ENCODE data around the gene ZBTB3.

Gene ZBTB3

DNA sequence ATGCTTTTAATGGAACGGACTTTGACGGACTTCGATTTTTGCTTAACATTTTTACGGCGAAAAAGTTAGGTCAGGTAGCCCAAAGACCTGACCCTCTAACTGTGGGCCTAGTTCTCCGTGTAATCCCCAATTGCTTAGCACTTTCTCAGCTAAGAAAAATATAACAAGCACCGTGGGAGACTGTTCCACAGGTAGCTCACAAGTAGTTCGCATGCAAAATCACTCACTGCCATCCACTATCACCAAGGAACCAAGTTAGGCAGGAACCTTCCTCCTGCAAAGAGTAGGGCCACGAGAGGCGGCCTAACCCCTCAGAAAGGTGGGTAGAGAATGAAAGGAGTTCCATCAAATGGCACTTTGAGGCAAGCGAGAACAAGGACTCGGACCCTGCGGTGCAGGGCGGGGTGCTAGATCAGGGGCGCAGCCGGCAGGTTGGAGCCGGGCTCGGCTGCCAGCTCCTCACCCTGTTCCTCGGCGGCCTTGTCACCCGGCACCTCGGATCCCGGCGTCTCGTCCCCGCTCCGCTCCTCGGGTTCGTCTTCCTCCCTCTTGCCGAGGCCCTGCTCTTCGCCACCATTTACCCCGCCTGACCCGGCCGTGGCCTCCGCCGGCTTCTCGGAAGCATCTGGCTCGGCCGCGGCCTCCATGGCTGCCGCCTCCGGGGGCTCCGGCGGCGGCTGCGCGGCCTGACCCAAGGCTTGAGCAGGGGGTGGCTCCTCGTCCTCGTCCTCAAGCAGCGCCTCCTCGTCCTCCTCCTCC, 27.6 kb downstream of the ZBTB3 start:
- peak overlapping the region; percentile 89 for H3K27ac ChIP-seq
- peak overlapping the region; percentile 47 for H3K4me3 ChIP-seq (IDR thresholded peaks at IDR 0.05; ENCODE audit: insufficient read depth, low read depth, low read length)
- H3K36me3 ChIP-seq (ENCODE audit: insufficient read depth): peaks cover 26% of the 10 kb centered on the region; the same call in 1 of the 2 replicates
- H3K9ac ChIP-seq: peak overlapping the region; percentile 77
- H3K4me2 ChIP-seq: peak overlapping the region; percentile 98
- H3K4me1 ChIP-seq (ENCODE audit: low read depth, poor library complexity, severe bottlenecking): peaks cover 34% of the 10 kb centered on the region
- H4K20me1 ChIP-seq (ENCODE audit: insufficient read depth): peaks cover 16% of the 10 kb centered on the region; the same call in 1 of the 2 replicates
- H3K79me2 ChIP-seq (ENCODE audit: insufficient read depth, low read depth): peaks cover 76% of the 10 kb centered on the region
- H2AFZ ChIP-seq (ENCODE audit: low read depth): peak overlapping the region; percentile 36; the same call in 1 of the 2 replicates
- no peak for TF ChIP-seq CTCF (conservative IDR thresholded peaks at IDR 0.05; ENCODE audit: low read depth, low read length)
- no peaks in the 10 kb centered on the region for H3K27me3 ChIP-seq (ENCODE audit: insufficient read depth, low read depth)

GRCh38 chr11:62725646-62726045, 28.3 kb downstream of the ZBTB3 start:
- no peaks in the 10 kb centered on the region for H3K27me3 ChIP-seq (ENCODE audit: insufficient read depth, low read depth)
- H4K20me1 ChIP-seq (ENCODE audit: insufficient read depth): peaks cover 16% of the 10 kb centered on the region; the same call in 1 of the 2 replicates
- H3K4me1 ChIP-seq (ENCODE audit: low read depth, poor library complexity, severe bottlenecking): peaks cover 34% of the 10 kb centered on the region
- peak overlapping the region; percentile 98 for H3K4me2 ChIP-seq
- peaks cover 82% of the 10 kb centered on the region for H3K79me2 ChIP-seq (ENCODE audit: insufficient read depth, low read depth)
- H3K27ac ChIP-seq: peak overlapping the region; percentile 89
- H2AFZ ChIP-seq (ENCODE audit: low read depth): no peak overlapping the region
- peak overlapping the region; percentile 77 for H3K9ac ChIP-seq
- peaks cover 32% of the 10 kb centered on the region; the same call in 1 of the 2 replicates for H3K36me3 ChIP-seq (ENCODE audit: insufficient read depth)
- H3K4me3 ChIP-seq (IDR thresholded peaks at IDR 0.05; ENCODE audit: insufficient read depth, low read depth, low read length): peak overlapping the region; percentile 47
- TF ChIP-seq CTCF (conservative IDR thresholded peaks at IDR 0.05; ENCODE audit: low read depth, low read length): no peak

- no peak overlapping the region; the same call in 1 of the 2 replicates for H3K27ac ChIP-seq
- H2AFZ ChIP-seq (ENCODE audit: low read depth): no peak overlapping the region
- peaks cover 16% of the 10 kb centered on the region; the same call in 1 of the 2 replicates for H4K20me1 ChIP-seq (ENCODE audit: insufficient read depth)
- no peaks in the 10 kb centered on the region for H3K27me3 ChIP-seq (ENCODE audit: insufficient read depth, low read depth)
- peaks cover 84% of the 10 kb centered on the region for H3K79me2 ChIP-seq (ENCODE audit: insufficient read depth, low read depth)
- peak overlapping the region; percentile 98 for H3K4me2 ChIP-seq
- peaks cover 40% of the 10 kb centered on the region; the same call in 1 of the 2 replicates for H3K36me3 ChIP-seq (ENCODE audit: insufficient read depth)
- H3K4me3 ChIP-seq (IDR thresholded peaks at IDR 0.05; ENCODE audit: insufficient read depth, low read depth, low read length): no peak overlapping the region
- no peak for TF ChIP-seq CTCF (conservative IDR thresholded peaks at IDR 0.05; ENCODE audit: low read depth, low read length)
- H3K9ac ChIP-seq: peak overlapping the region; percentile 77; the same call in 1 of the 2 replicates
- peaks cover 26% of the 10 kb centered on the region for H3K4me1 ChIP-seq (ENCODE audit: low read depth, poor library complexity, severe bottlenecking)
These were observed 29.8 kb downstream of the ZBTB3 start for GRCh38 chr11:62724171-62724570.

GRCh38 chr11:62721994-62722393, 32.0 kb downstream of the ZBTB3 start:
- no peak overlapping the region; the same call in 1 of the 2 replicates for H3K27ac ChIP-seq
- H3K27me3 ChIP-seq (ENCODE audit: insufficient read depth, low read depth): no peaks in the 10 kb centered on the region
- H3K9ac ChIP-seq: no peak overlapping the region
- peaks cover 53% of the 10 kb centered on the region; the same call in 1 of the 2 replicates for H3K36me3 ChIP-seq (ENCODE audit: insufficient read depth)
- H3K4me2 ChIP-seq: no peak overlapping the region; the same call in 1 of the 2 replicates
- peaks cover 16% of the 10 kb centered on the region; the same call in 1 of the 2 replicates for H4K20me1 ChIP-seq (ENCODE audit: insufficient read depth)
- no peak overlapping the region for H2AFZ ChIP-seq (ENCODE audit: low read depth)
- H3K4me3 ChIP-seq (IDR thresholded peaks at IDR 0.05; ENCODE audit: insufficient read depth, low read depth, low read length): no peak overlapping the region
- peaks cover 98% of the 10 kb centered on the region for H3K79me2 ChIP-seq (ENCODE audit: insufficient read depth, low read depth)
- TF ChIP-seq CTCF (conservative IDR thresholded peaks at IDR 0.05; ENCODE audit: low read depth, low read length): no peak; the same call in 1 of the 2 replicates
- peaks cover 46% of the 10 kb centered on the region for H3K4me1 ChIP-seq (ENCODE audit: low read depth, poor library complexity, severe bottlenecking)

Data from KMS-11 (cell line).